Measurements from ENCODE around the gene PTGES3. TPM values are rescaled to one million over a fixed set of nuclear protein-coding genes. Genes with fewer than 3 reads are reported as not detected.

The PTGES3 gene
- polyA plus RNA-seq, 3 donors = 46.1 to 232 (median 187) TPM

DNA sequence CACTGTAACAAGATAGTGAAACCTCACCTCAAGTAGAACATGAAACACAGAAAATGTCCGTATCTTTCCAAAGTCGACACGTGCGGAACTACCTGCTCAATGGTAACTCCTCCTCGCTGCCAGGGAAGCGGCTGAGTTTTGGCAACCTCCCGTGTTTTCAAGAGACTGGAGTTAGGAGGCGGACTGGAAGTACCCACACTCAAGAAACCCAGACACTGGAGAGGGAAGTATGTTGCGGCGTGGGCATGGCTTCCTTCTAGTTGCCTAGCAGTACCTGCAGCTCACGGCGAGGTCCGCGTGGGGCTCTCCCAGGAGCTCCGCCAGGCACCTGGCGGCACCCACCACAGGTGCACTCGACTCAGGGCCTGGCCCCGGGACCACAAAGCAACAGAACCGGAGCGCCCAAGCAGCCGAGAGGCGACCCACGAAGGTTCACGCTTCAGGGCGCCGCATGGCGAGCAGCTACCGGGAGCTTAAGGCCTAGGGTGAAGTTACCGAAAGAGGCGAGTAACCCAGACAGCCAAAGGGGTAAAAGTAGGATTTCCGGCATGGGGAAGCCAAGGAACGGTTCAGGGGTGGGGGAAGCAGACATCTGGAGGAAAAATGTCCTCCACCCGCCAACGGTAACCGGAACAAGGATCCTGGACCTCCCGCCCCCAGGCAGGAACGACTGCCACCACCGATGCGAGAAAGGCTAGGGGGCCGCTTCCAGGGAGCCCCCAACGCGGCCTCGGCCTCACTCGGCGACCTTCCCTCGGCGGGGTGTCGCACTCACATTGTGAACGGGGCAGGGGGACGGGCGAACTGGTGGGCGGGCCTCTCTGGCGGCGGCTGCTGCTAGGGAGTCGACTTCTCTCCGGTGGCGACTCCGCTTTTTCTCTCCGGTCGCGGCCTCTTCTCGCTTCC lies 608 bp downstream of the PTGES3 start:
- Mint-ChIP-seq H3K4me1 (peaks cover 47% of the 10 kb centered on the region), H3K36me3 (peaks cover 4 to 13% of the 10 kb centered on the region in 2 donors), H3K27me3 (ENCODE audit: low read depth in 3 of 3) (peaks cover 0 to 2% (median 0%) of the 10 kb centered on the region in 3 donors), H3K9me3 (peaks cover 0 to 6% (median 0%) of the 10 kb centered on the region in 7 donors), H3K27ac (peak overlapping the region; percentile 92 to 99 (median 98)), H3K4me3 (peak overlapping the region; percentile 100)
- Histone ChIP-seq H3K27ac (ENCODE audit: low read depth in 1 of 2, low read length in 2 of 2) (peak overlapping the region; percentile 97), H3K4me2 (replicated peaks; ENCODE audit: extremely low read depth, low read length, poor library complexity, severe bottlenecking) (peak overlapping the region; percentile 70), H3K4me1 (ENCODE audit: control insufficient read depth in 1 of 2, insufficient read depth in 2 of 2, low read length in 2 of 2) (peaks cover 52 to 65% of the 10 kb centered on the region in 2 donors), H3K27me3 (ENCODE audit: control insufficient read depth in 2 of 2, insufficient read depth in 2 of 2, low read length in 2 of 2) (no peaks in the 10 kb centered on the region), H3K9ac (ENCODE audit: insufficient read depth, low read length, poor library complexity, severe bottlenecking) (peak overlapping the region; percentile 96), H3K36me3 (replicated peaks in 1 of 2; ENCODE audit: control insufficient read depth in 1 of 2, insufficient read depth in 2 of 2, low read length in 2 of 2) (no peaks in the 10 kb centered on the region), H4K20me1 (ENCODE audit: insufficient read depth, low read length) (peaks cover 37% of the 10 kb centered on the region), H3K79me2 (ENCODE audit: insufficient read depth, low read length) (peaks cover 54% of the 10 kb centered on the region), H2AFZ (ENCODE audit: insufficient read depth, low read depth, low read length, poor library complexity, severe bottlenecking) (peak overlapping the region; percentile 52), H3K4me3 (replicated peaks in 1 of 3; ENCODE audit: low read depth in 2 of 3, low read length in 3 of 3) (peak overlapping the region; percentile 85 to 94 (median 88)), H3K9me3 (replicated peaks in 1 of 2; ENCODE audit: control insufficient read depth in 1 of 2, insufficient read depth in 1 of 2, low read length in 2 of 2) (no peaks in the 10 kb centered on the region)
- under 1% methylated on average over 59 of the region's 62 CpGs for WGBS (ENCODE audit: insufficient coverage)
- TF ChIP-seq, protein P1, sequence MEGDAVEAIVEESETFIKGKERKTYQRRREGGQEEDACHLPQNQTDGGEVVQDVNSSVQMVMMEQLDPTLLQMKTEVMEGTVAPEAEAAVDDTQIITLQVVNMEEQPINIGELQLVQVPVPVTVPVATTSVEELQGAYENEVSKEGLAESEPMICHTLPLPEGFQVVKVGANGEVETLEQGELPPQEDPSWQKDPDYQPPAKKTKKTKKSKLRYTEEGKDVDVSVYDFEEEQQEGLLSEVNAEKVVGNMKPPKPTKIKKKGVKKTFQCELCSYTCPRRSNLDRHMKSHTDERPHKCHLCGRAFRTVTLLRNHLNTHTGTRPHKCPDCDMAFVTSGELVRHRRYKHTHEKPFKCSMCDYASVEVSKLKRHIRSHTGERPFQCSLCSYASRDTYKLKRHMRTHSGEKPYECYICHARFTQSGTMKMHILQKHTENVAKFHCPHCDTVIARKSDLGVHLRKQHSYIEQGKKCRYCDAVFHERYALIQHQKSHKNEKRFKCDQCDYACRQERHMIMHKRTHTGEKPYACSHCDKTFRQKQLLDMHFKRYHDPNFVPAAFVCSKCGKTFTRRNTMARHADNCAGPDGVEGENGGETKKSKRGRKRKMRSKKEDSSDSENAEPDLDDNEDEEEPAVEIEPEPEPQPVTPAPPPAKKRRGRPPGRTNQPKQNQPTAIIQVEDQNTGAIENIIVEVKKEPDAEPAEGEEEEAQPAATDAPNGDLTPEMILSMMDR (IDR thresholded peaks at IDR 0.05) = no peak
- intact Hi-C loops (cut with micrococcal nuclease) = loop anchor here (1.0 to 5.0 kb wide), 4 partner anchors 13 to 40 kb away; partner anchors contain the start of genes ATP5F1B (in 2 of the 2) and NACA (in 1 of the 2)
- peak; percentile 57 to 81 (median 77) for DNase-seq

GRCh38 chr12:56684745-56685359 lies 3.2 kb downstream of the PTGES3 start:
- H4K20me1 ChIP-seq (ENCODE audit: insufficient read depth, low read length) = peaks cover 63% of the 10 kb centered on the region
- no peak for DNase-seq
- H3K79me2 ChIP-seq (ENCODE audit: insufficient read depth, low read length) = peaks cover 80% of the 10 kb centered on the region
- H3K4me1 Mint-ChIP-seq = peaks cover 48% of the 10 kb centered on the region
- peaks cover 0 to 3% (median 0%) of the 10 kb centered on the region in 7 donors for H3K9me3 Mint-ChIP-seq
- H3K4me3 Mint-ChIP-seq = peak overlapping the region; percentile 64 to 84
- H3K27ac Mint-ChIP-seq = peak overlapping the region; percentile 84 to 99 (median 89)
- intact Hi-C loops (cut with micrococcal nuclease) = loop anchor here (5.0 kb wide), 2 partner anchors 38 to 42 kb away; partner anchors contain the start of genes ATP5F1B (in 2 of the 2) and NACA (in 1 of the 2)
- H3K9ac ChIP-seq (ENCODE audit: insufficient read depth, low read length, poor library complexity, severe bottlenecking) = peak overlapping the region; percentile 40
- no peaks in the 10 kb centered on the region for H3K27me3 Mint-ChIP-seq (ENCODE audit: low read depth in 3 of 3)
- H3K27ac ChIP-seq (ENCODE audit: low read depth in 1 of 2, low read length in 2 of 2) = peak overlapping the region; percentile 52 to 77
- H3K4me3 ChIP-seq (replicated peaks in 1 of 3; ENCODE audit: low read depth in 2 of 3, low read length in 3 of 3) = peak overlapping the region; percentile 1 to 85 (median 7)
- no peaks in the 10 kb centered on the region for H3K27me3 ChIP-seq (ENCODE audit: control insufficient read depth in 2 of 2, insufficient read depth in 2 of 2, low read length in 2 of 2)
- peaks cover 47 to 59% of the 10 kb centered on the region in 2 donors for H3K4me1 ChIP-seq (ENCODE audit: control insufficient read depth in 1 of 2, insufficient read depth in 2 of 2, low read length in 2 of 2)
- no peak overlapping the region for H2AFZ ChIP-seq (ENCODE audit: insufficient read depth, low read depth, low read length, poor library complexity, severe bottlenecking)
- TF ChIP-seq, protein P1 (IDR thresholded peaks at IDR 0.05) = no peak
- no CpG with 5 or more reads among the region's 8 CpGs for WGBS (ENCODE audit: insufficient coverage)
- peaks cover 12 to 36% of the 10 kb centered on the region in 2 donors for H3K36me3 Mint-ChIP-seq
- H3K4me2 ChIP-seq (replicated peaks; ENCODE audit: extremely low read depth, low read length, poor library complexity, severe bottlenecking) = peak overlapping the region; percentile 69
- H3K9me3 ChIP-seq (replicated peaks in 1 of 2; ENCODE audit: control insufficient read depth in 1 of 2, insufficient read depth in 1 of 2, low read length in 2 of 2) = no peaks in the 10 kb centered on the region
- H3K36me3 ChIP-seq (replicated peaks in 1 of 2; ENCODE audit: control insufficient read depth in 1 of 2, insufficient read depth in 2 of 2, low read length in 2 of 2) = peaks cover 9 to 13% of the 10 kb centered on the region in 2 donors
